KMS-11 (cell line): Measurements from ENCODE around the gene ARHGEF6.

Source experiments
- H2AFZ ChIP-seq: fragments of 200-600 bp; sonication (generic); 2 replicates; pipeline ENCODE4 v1.6.1; 2016; ENCODE audit warnings: antibody characterized with exemption, mixed run types, low read depth
- H3K27ac ChIP-seq: fragments of 200-600 bp; sonication (generic); 2 replicates; pipeline ENCODE4 v1.6.1; 2016; ENCODE audit warnings: mild to moderate bottlenecking, mixed run types
- H3K27me3 ChIP-seq: fragments of 200-600 bp; sonication (generic); 2 replicates; pipeline ENCODE4 v1.6.1; 2017; ENCODE audit warnings: mild to moderate bottlenecking, low read depth, mixed run types, moderate library complexity; ENCODE audit not compliant: insufficient read depth
- H3K36me3 ChIP-seq: fragments of 200-600 bp; sonication (generic); 2 replicates; pipeline ENCODE4 v1.6.1; 2017; ENCODE audit warnings: mild to moderate bottlenecking, mixed run types; ENCODE audit not compliant: insufficient read depth
- H3K4me1 ChIP-seq: fragments of 200-600 bp; sonication (generic); 2 replicates; pipeline ENCODE4 v1.6.1; 2016; ENCODE audit warnings: mild to moderate bottlenecking, low read depth, mixed run types; ENCODE audit not compliant: poor library complexity, severe bottlenecking
- H3K4me2 ChIP-seq: fragments of 200-600 bp; sonication (generic); 2 replicates; pipeline ENCODE4 v1.7.0; 2016; ENCODE audit warnings: mild to moderate bottlenecking, mixed run types
- H3K4me3 ChIP-seq: fragments of 200-600 bp; sonication (generic); IDR thresholded peaks from 2 replicates; pipeline ENCODE4 v1.6.1; 2017; ENCODE audit warnings: low read depth, low read length, mixed read lengths; ENCODE audit not compliant: insufficient read depth
- H3K79me2 ChIP-seq: fragments of 200-600 bp; sonication (generic); 2 replicates; pipeline ENCODE4 v1.6.1; 2016; ENCODE audit warnings: low read depth, mixed run types; ENCODE audit not compliant: insufficient read depth
- H3K9ac ChIP-seq: fragments of 200-600 bp; sonication (generic); 2 replicates; pipeline ENCODE4 v1.6.1; 2016; ENCODE audit warnings: mild to moderate bottlenecking, mixed run types
- H4K20me1 ChIP-seq: fragments of 200-600 bp; sonication (generic); 2 replicates; pipeline ENCODE4 v1.6.1; 2016; ENCODE audit warnings: mild to moderate bottlenecking, mixed run types; ENCODE audit not compliant: insufficient read depth
- TF ChIP-seq, protein P1 (sequence below): fragments of 200-600 bp; sonication (generic); conservative IDR thresholded peaks from 2 replicates; pipeline ENCODE4 v1.6.1; 2017; ENCODE audit warnings: low read depth, mild to moderate bottlenecking, antibody characterized with exemption, low read length, moderate library complexity, mixed read lengths

Gene ARHGEF6

DNA sequence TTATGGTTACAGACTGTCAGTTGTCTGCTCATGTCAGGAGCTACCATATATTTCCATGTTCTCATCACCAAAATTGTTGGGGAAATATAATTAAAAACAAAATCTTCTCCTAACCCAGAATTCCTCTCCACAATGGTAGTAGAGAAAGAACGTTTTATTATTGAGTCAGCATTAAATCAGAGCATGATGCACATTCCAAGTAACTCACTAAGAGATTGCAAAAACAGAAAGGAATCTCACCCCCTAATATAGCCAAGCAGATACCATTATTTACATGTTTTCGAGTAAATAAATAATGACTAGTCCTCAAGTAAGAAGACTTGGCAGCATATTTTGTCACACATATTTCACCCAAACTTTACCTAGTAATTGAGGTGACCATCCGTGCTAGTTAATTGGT lies 36.2 kb upstream of the ARHGEF6 start:
- Histone ChIP-seq H3K27me3 (no peaks in the 10 kb centered on the region), H3K36me3 (no peaks in the 10 kb centered on the region), H3K4me2 (no peak overlapping the region), H4K20me1 (no peaks in the 10 kb centered on the region), H3K4me3 (no peak overlapping the region), H3K4me1 (no peaks in the 10 kb centered on the region), H2AFZ (no peak overlapping the region), H3K27ac (no peak overlapping the region), H3K79me2 (no peaks in the 10 kb centered on the region), H3K9ac (no peak overlapping the region)
- TF ChIP-seq, protein P1, sequence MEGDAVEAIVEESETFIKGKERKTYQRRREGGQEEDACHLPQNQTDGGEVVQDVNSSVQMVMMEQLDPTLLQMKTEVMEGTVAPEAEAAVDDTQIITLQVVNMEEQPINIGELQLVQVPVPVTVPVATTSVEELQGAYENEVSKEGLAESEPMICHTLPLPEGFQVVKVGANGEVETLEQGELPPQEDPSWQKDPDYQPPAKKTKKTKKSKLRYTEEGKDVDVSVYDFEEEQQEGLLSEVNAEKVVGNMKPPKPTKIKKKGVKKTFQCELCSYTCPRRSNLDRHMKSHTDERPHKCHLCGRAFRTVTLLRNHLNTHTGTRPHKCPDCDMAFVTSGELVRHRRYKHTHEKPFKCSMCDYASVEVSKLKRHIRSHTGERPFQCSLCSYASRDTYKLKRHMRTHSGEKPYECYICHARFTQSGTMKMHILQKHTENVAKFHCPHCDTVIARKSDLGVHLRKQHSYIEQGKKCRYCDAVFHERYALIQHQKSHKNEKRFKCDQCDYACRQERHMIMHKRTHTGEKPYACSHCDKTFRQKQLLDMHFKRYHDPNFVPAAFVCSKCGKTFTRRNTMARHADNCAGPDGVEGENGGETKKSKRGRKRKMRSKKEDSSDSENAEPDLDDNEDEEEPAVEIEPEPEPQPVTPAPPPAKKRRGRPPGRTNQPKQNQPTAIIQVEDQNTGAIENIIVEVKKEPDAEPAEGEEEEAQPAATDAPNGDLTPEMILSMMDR: no peak

DNA sequence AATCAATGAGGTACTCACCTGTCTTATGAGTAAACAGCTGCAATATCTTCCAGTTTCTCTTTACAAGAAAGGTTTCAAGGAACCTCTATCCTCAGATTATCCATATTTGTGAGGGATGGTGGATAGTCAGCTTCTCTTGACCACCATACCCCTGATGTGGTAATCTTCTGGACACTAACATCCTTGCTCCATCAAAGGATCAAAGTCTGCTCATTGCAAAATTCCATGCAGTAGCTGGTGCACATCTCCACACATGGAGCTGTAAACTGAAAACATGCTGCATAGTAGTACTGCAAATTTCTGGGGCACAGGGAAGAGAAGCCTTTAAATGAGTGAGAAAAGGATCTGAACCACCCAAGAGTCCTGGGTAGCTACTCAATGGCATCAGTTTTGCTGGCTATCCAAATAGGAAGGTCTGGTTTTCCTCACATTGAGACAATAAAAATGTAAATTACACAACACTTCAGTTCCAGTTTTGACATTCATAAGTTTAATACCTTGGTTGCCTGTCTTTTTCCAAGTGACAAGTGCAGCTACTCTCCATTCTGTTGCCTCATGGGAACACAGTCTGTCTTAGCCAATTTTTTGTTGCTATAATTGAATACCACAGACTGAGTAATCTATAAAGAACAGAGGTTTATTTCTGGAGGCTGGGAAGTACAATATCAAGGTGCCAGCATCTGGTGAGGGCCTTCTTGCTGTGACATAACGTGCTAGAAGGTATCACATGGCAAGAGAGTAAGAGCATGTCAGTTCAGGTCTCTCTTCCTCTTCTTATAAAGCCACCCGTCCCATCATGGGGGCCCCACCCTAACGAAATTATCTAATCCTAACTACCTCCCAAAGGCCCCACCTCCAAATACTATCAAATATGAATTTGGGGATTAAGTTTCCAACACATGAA lies 34.4 kb upstream of the ARHGEF6 start:
- no peak overlapping the region for H3K4me3 ChIP-seq
- H3K36me3 ChIP-seq: no peaks in the 10 kb centered on the region
- no peak overlapping the region for H3K27ac ChIP-seq
- no peak overlapping the region for H2AFZ ChIP-seq
- no peaks in the 10 kb centered on the region for H3K27me3 ChIP-seq
- H3K9ac ChIP-seq: no peak overlapping the region
- no peaks in the 10 kb centered on the region for H4K20me1 ChIP-seq
- H3K79me2 ChIP-seq: no peaks in the 10 kb centered on the region
- no peaks in the 10 kb centered on the region for H3K4me1 ChIP-seq
- H3K4me2 ChIP-seq: no peak overlapping the region
- TF ChIP-seq, protein P1: no peak

DNA sequence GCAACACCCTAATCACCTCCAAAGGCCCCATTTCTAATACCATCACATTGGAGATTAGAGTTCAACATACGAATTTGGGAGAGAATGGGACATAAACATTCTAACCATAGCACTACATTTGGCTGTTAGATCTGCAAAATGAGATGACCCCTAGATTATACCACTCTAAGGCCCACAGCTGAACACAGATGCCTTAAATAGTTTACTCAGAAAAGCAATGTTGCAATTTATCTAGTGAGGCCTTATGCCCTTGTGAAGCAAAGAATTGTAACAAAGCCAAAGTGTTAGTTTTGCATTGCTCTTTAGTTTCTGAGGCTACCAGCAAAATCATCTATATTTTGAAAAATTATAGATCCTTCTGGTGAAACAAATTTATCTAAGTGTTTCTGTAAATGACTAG lies 31.6 kb upstream of the ARHGEF6 start:
- Histone ChIP-seq H3K27me3 (no peaks in the 10 kb centered on the region), H3K36me3 (no peaks in the 10 kb centered on the region), H3K4me3 (no peak overlapping the region), H3K9ac (no peak overlapping the region), H3K27ac (no peak overlapping the region), H3K4me2 (no peak overlapping the region), H3K79me2 (no peaks in the 10 kb centered on the region), H3K4me1 (no peaks in the 10 kb centered on the region), H4K20me1 (no peaks in the 10 kb centered on the region), H2AFZ (no peak overlapping the region)
- TF ChIP-seq, protein P1: no peak

DNA sequence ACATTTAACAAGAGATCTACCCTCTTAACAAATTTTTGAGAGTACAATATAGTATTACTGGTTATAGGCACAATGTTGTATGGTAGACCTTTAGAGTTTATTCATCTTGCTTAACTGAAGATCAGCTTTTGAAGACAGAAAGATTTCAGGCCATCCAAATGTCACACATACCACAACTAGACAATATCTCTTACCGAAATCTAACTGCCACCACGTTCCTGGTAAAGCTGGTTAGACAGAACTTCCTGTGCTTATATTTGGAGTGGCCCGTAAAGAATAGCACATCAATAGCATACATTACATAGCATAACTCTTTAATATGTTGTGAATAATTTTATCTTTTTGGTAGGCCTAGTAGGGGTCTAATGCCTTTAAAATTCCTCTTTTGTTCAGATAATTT lies 29.8 kb upstream of the ARHGEF6 start:
- H2AFZ ChIP-seq: no peak overlapping the region
- no peaks in the 10 kb centered on the region for H3K79me2 ChIP-seq
- no peaks in the 10 kb centered on the region for H3K36me3 ChIP-seq
- no peaks in the 10 kb centered on the region for H3K4me1 ChIP-seq
- H4K20me1 ChIP-seq: no peaks in the 10 kb centered on the region
- H3K4me2 ChIP-seq: no peak overlapping the region
- no peak overlapping the region for H3K27ac ChIP-seq
- H3K9ac ChIP-seq: no peak overlapping the region
- H3K4me3 ChIP-seq: no peak overlapping the region
- TF ChIP-seq, protein P1: no peak
- no peaks in the 10 kb centered on the region for H3K27me3 ChIP-seq
